Esophagus muscularis mucosa (tissue), 4 donors: ENCODE measurements around the gene ZC3H12C.

Experiments used
- EP300 ChIP-seq: sonication (generic); formaldehyde crosslinking; IDR thresholded peaks from one replicate; pipeline ENCODE4 v1.6.1; 2017; ENCODE audit warnings: antibody characterized with exemption
- POLR2A ChIP-seq: fragments of 450-650 bp; IDR thresholded peaks from one replicate; pipeline ENCODE4 v1.6.1; 2017; ENCODE audit warnings: antibody characterized with exemption, moderate library complexity, mild to moderate bottlenecking, low read depth
- POLR2AphosphoS5 ChIP-seq, 2 donors: sonication (generic); formaldehyde crosslinking; IDR thresholded peaks; one replicate each; pipeline ENCODE4 v1.6.1; 2017; ENCODE audit warnings: antibody characterized with exemption in 2 of 2
- TF ChIP-seq, protein P1 (sequence below), 3 experiments: fragments of 200-600 bp in 2 of 3; fragments of 450-650 bp in 1 of 3; sonication (generic) in 2 of 3; IDR thresholded peaks; one replicate each; pipeline ENCODE4 v1.5.1; 2017 to 2019; ENCODE audit warnings: antibody characterized with exemption in 3 of 3, mild to moderate bottlenecking in 2 of 3, moderate library complexity in 1 of 3

GRCh38 chr11:110126936-110127335 lies 33.7 kb downstream of the ZC3H12C start:
- TF ChIP-seq, protein P1, sequence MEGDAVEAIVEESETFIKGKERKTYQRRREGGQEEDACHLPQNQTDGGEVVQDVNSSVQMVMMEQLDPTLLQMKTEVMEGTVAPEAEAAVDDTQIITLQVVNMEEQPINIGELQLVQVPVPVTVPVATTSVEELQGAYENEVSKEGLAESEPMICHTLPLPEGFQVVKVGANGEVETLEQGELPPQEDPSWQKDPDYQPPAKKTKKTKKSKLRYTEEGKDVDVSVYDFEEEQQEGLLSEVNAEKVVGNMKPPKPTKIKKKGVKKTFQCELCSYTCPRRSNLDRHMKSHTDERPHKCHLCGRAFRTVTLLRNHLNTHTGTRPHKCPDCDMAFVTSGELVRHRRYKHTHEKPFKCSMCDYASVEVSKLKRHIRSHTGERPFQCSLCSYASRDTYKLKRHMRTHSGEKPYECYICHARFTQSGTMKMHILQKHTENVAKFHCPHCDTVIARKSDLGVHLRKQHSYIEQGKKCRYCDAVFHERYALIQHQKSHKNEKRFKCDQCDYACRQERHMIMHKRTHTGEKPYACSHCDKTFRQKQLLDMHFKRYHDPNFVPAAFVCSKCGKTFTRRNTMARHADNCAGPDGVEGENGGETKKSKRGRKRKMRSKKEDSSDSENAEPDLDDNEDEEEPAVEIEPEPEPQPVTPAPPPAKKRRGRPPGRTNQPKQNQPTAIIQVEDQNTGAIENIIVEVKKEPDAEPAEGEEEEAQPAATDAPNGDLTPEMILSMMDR (IDR thresholded peaks at IDR 0.05), result no peak
- TF ChIP-seq POLR2AphosphoS5 (IDR thresholded peaks at IDR 0.05) (no peak), POLR2A (no peak), EP300 (no peak)
